Measurements from ENCODE around the gene SDK2. TPM values are rescaled to one million over a fixed set of nuclear protein-coding genes. Genes with fewer than 3 reads are reported as not detected.

SDK2 gene
- total and polyA plus RNA-seq, 2 experiments from 2014 or later: 0.74 to 5.1 TPM

DNA sequence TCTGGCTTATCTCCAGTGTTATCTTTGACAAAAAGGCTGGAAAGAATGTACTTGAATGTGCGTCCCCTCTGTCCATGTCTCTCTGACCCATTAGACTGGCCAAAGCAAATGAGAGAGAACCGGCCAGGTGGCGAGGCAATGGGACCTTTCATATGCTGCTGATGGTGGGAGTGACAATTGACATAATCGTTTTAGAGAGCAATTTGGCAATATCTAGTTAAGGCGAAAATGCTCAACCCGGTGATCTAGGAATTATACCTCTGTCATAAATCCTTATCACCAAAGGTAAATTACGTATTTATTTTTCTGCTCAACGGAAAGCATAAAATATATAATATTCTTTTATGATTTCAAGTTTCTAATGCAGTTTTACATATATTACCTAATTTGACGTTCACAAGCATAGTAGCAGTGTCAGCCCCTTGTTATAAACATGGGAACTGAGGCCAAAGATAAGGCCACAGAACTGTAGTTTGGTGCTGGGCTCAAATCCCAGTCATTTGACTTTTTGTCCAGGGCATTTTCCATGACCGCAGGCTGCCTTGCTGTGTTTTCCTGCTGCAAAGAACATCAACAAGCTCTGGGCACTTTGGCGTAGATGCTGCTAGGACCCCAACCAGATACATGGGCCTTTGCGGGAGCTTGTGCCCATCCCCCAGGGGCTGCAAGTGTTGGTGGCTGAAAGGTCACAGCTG is 14.7 kb upstream of the SDK2 start:
- peaks cover 6% of the 10 kb centered on the region; the same call in 2 of the 3 replicates for H3K9me3 Mint-ChIP-seq
- no peak overlapping the region for H3K27ac Mint-ChIP-seq
- H3K4me1 Mint-ChIP-seq: no peaks in the 10 kb centered on the region; the same call in 2 of the 3 replicates
- Histone ChIP-seq H3K4me2 (no peak overlapping the region), H3K27me3 (ENCODE audit: insufficient read depth) (no peaks in the 10 kb centered on the region), H3K79me2 (replicated peaks; ENCODE audit: insufficient read depth) (no peaks in the 10 kb centered on the region), H3K4me3 (no peak overlapping the region), H3F3A (replicated peaks; ENCODE audit: low read depth) (no peaks in the 10 kb centered on the region), H4K20me1 (replicated peaks; ENCODE audit: insufficient read depth) (no peaks in the 10 kb centered on the region), H3K9me2 (ENCODE audit: insufficient read depth) (no peaks in the 10 kb centered on the region), H3K27ac (ENCODE audit: low read depth) (no peak overlapping the region), H2AFZ (no peak overlapping the region), H3K36me3 (ENCODE audit: insufficient read depth) (no peaks in the 10 kb centered on the region), H3K4me1 (ENCODE audit: insufficient read depth) (no peaks in the 10 kb centered on the region)
- H3K4me3 Mint-ChIP-seq: no peak overlapping the region
- H3K27me3 Mint-ChIP-seq (ENCODE audit: insufficient read depth, low read depth, poor library complexity): peaks cover 11% of the 10 kb centered on the region
- ATAC-seq: no peak
- no peak for TF ChIP-seq STAT1 (IDR thresholded peaks at IDR 0.05; ENCODE audit: unreplicated experiment)
- no peak for TF ChIP-seq ZNF114 (CRISPR knock-in tag; IDR thresholded peaks at IDR 0.05)
- no peak for TF ChIP-seq CREB1 (CRISPR knock-in tag; IDR thresholded peaks at IDR 0.05; ENCODE audit: low read depth)
- TF ChIP-seq, protein P1, sequence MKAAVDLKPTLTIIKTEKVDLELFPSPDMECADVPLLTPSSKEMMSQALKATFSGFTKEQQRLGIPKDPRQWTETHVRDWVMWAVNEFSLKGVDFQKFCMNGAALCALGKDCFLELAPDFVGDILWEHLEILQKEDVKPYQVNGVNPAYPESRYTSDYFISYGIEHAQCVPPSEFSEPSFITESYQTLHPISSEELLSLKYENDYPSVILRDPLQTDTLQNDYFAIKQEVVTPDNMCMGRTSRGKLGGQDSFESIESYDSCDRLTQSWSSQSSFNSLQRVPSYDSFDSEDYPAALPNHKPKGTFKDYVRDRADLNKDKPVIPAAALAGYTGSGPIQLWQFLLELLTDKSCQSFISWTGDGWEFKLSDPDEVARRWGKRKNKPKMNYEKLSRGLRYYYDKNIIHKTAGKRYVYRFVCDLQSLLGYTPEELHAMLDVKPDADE (IDR thresholded peaks at IDR 0.05): no peak
- TF ChIP-seq, protein P2, sequence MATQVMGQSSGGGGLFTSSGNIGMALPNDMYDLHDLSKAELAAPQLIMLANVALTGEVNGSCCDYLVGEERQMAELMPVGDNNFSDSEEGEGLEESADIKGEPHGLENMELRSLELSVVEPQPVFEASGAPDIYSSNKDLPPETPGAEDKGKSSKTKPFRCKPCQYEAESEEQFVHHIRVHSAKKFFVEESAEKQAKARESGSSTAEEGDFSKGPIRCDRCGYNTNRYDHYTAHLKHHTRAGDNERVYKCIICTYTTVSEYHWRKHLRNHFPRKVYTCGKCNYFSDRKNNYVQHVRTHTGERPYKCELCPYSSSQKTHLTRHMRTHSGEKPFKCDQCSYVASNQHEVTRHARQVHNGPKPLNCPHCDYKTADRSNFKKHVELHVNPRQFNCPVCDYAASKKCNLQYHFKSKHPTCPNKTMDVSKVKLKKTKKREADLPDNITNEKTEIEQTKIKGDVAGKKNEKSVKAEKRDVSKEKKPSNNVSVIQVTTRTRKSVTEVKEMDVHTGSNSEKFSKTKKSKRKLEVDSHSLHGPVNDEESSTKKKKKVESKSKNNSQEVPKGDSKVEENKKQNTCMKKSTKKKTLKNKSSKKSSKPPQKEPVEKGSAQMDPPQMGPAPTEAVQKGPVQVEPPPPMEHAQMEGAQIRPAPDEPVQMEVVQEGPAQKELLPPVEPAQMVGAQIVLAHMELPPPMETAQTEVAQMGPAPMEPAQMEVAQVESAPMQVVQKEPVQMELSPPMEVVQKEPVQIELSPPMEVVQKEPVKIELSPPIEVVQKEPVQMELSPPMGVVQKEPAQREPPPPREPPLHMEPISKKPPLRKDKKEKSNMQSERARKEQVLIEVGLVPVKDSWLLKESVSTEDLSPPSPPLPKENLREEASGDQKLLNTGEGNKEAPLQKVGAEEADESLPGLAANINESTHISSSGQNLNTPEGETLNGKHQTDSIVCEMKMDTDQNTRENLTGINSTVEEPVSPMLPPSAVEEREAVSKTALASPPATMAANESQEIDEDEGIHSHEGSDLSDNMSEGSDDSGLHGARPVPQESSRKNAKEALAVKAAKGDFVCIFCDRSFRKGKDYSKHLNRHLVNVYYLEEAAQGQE (IDR thresholded peaks at IDR 0.05; ENCODE audit: unreplicated experiment): no peak
- TF ChIP-seq POLR2AphosphoS5 (IDR thresholded peaks at IDR 0.05; ENCODE audit: low read depth): no peak
- no peak for TF ChIP-seq NANOG (IDR thresholded peaks at IDR 0.05; ENCODE audit: borderline replicate concordance)
- TF ChIP-seq ZNF331 (CRISPR knock-in tag; IDR thresholded peaks at IDR 0.05; ENCODE audit: low read depth): no peak
- TF ChIP-seq, protein P3, sequence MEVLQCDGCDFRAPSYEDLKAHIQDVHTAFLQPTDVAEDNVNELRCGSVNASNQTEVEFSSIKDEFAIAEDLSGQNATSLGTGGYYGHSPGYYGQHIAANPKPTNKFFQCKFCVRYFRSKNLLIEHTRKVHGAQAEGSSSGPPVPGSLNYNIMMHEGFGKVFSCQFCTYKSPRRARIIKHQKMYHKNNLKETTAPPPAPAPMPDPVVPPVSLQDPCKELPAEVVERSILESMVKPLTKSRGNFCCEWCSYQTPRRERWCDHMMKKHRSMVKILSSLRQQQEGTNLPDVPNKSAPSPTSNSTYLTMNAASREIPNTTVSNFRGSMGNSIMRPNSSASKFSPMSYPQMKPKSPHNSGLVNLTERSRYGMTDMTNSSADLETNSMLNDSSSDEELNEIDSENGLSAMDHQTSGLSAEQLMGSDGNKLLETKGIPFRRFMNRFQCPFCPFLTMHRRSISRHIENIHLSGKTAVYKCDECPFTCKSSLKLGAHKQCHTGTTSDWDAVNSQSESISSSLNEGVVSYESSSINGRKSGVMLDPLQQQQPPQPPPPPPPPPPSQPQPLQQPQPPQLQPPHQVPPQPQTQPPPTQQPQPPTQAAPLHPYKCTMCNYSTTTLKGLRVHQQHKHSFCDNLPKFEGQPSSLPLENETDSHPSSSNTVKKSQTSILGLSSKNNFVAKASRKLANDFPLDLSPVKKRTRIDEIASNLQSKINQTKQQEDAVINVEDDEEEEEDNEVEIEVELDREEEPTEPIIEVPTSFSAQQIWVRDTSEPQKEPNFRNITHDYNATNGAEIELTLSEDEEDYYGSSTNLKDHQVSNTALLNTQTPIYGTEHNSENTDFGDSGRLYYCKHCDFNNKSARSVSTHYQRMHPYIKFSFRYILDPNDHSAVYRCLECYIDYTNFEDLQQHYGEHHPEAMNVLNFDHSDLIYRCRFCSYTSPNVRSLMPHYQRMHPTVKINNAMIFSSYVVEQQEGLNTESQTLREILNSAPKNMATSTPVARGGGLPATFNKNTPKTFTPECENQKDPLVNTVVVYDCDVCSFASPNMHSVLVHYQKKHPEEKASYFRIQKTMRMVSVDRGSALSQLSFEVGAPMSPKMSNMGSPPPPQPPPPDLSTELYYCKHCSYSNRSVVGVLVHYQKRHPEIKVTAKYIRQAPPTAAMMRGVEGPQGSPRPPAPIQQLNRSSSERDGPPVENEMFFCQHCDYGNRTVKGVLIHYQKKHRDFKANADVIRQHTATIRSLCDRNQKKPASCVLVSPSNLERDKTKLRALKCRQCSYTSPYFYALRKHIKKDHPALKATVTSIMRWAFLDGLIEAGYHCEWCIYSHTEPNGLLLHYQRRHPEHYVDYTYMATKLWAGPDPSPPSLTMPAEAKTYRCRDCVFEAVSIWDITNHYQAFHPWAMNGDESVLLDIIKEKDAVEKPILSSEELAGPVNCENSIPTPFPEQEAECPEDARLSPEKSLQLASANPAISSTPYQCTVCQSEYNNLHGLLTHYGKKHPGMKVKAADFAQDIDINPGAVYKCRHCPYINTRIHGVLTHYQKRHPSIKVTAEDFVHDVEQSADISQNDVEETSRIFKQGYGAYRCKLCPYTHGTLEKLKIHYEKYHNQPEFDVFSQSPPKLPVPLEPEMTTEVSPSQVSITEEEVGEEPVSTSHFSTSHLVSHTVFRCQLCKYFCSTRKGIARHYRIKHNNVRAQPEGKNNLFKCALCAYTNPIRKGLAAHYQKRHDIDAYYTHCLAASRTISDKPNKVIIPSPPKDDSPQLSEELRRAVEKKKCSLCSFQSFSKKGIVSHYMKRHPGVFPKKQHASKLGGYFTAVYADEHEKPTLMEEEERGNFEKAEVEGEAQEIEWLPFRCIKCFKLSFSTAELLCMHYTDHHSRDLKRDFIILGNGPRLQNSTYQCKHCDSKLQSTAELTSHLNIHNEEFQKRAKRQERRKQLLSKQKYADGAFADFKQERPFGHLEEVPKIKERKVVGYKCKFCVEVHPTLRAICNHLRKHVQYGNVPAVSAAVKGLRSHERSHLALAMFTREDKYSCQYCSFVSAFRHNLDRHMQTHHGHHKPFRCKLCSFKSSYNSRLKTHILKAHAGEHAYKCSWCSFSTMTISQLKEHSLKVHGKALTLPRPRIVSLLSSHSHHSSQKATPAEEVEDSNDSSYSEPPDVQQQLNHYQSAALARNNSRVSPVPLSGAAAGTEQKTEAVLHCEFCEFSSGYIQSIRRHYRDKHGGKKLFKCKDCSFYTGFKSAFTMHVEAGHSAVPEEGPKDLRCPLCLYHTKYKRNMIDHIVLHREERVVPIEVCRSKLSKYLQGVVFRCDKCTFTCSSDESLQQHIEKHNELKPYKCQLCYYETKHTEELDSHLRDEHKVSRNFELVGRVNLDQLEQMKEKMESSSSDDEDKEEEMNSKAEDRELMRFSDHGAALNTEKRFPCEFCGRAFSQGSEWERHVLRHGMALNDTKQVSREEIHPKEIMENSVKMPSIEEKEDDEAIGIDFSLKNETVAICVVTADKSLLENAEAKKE (CRISPR knock-in tag; IDR thresholded peaks at IDR 0.05): no peak
- peaks cover 7% of the 10 kb centered on the region; the same call in 2 of the 3 replicates for H3K36me3 Mint-ChIP-seq (ENCODE audit: low read depth)
- no peak for DNase-seq (ENCODE audit: low spot score)
